HG02798 (cell line): ENCODE data around the gene CUL2.
"Not testable (repeated sequence)": the region's sequence is repeated elsewhere in the genome, so short reads cannot be mapped to it uniquely, and the experiment has no call there.

Source experiments
- ATAC-seq: cut with Tn5 transposase; IDR thresholded peaks from one replicate; pipeline ENCODE4 v1.9.1; 2021; ENCODE audit warnings: mild to moderate bottlenecking; ENCODE audit not compliant: unreplicated experiment, poor library complexity

The CUL2 gene

DNA sequence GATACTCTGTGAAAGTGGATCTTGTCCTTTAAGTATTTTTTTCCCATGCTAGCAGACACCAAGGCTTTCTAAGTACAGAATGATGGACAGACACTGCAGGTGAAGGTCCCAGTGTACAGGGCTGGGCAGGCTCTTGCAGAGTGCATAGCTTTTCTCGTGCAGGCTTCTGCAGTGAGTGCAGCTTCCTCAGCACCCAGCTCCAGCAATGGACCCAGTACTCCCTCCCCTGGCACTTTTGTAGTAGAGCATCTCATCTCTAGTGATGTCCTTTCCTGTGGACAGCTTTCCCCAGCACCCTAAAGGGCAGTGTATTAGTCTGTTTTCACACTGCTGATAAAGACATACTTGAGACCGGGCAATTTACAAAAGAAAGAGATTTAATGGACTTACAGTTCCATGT, 104.3 kb downstream of the CUL2 start:
- ATAC-seq: no peak

DNA sequence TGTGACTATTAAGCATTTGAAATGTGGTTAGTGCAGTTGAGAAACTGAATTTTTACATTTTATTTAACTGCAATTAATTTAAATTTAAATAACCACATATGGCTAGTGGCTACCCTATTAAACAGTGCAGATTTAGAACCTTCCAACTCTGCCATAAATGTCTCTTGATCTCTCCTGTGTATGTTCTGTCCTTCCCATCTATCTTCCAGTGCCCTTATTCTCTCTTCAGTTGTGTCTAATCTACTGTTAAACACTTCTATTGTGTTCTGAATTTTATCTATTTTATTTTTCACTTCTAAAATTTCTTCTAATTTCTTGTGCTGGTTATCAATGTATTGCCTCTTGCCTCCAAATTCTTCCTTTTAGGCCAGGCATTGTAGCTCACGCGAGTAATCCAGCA, 105.0 kb downstream of the CUL2 start:
- ATAC-seq: no peak

DNA sequence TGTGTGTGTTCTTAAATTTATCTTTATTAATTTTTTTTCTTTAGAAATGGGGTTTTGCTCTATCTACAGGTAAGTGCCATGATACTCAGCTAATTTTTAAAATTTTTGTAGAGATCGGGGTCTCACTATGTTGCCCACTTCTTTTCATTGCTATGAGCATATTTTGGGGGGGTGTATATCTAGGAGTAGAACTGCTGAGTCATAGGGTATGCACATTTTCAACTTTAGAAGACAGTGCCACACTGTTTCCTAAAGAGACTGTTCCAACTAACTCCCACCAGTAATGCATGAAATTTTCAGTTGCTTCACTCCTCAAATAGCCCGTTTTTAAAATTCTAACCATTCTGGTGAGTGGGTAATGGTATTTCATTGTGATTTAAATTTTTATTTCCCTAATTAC, 108.3 kb downstream of the CUL2 start:
- no peak for ATAC-seq

DNA sequence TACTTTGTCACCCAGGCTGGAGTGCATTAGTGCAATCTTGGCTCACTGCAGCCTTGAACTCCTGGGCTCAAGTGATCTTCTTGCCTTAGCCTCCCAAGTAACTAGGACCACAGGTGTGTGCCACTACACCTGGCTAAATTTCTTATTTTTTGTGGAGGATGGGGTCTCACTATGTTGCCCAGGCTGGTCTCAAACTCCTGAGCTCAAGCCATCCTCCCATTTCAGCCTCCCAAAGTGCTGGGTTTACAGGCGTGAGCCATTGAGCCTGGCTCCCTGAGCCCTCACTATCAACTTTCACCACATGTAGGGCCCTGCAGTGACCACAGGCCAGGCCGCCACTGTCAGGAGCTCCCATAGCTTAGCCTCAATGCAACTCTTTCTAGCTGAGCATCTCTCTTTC, 110.2 kb downstream of the CUL2 start:
- no peak for ATAC-seq

DNA sequence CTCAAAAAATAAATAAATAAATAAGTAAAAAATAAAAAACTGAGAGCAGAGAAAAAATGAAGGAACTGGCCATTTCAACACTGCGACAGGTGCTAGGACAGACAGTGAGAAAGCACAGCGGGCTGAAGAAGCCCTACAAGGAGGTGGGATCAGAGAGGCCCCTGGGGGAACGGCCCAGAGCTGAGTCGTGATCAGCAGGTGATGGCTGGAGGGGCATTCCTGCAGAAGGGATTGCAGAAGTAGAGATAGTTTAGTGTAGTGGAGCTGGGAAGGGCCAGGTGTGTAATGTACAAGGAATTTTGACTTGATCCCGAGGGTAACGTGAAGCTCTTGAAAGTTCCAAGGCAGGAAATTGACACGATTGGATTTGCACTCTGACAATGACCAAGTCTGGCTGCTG, 112.1 kb downstream of the CUL2 start:
- no peak for ATAC-seq

DNA sequence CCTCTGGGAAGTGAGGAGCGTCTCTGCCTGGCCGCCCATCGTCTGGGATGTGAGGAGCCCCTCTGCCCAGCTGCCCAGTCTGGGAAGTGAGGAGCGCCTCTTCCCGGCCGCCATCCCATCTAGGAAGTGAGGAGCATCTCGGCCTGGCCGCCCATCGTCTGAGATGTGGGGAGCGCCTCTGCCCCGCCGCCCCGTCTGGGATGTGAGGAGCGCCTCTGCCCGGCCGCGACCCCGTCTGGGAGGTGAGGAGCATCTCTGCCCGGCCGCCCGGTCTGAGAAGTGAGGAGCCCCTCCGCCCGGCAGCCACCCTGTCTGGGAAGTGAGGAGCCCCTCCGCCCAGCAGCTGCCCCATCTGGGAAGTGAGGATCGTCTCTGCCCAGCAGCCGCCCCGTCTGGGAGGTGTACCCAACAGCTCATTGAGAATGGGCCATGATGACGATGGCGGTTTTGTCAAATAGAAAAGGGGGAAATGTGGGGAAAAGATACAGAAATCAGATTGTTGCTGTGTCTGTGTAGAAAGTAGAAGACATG, 113.7 kb downstream of the CUL2 start:
- not testable (repeated sequence) for ATAC-seq

DNA sequence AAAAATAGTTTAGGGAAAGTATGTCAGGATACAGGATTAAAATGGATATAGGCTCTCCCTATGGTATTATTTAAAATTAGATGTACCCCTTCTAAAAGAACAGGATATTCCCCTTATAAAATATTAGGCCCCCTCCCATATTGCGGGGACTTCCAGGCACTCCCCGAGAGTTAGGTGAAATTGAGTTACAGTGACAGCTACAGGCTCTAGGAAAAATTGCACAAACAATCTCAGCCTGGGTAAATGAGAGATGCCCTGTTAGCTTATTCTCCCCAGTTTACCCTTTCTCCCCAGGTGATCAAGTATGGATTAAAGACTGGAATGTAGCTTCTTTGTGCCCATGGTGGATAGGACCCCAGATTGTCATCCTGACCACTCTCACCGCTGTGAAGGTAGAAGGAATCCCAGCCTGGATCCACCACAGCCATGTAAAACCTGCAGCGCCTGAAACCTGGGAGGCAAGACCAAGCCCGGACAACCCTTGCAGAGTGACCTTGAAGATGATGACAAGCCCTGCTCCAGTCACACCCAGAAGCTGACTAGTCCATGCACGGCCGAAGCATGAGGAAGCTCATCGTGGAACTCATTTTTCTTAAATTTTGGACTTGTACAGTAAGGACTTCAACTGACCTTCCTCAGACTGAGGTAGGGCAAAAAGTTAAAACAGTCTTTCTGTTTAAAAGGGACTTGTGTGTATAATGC, 115.6 kb downstream of the CUL2 start:
- not testable (repeated sequence) for ATAC-seq

DNA sequence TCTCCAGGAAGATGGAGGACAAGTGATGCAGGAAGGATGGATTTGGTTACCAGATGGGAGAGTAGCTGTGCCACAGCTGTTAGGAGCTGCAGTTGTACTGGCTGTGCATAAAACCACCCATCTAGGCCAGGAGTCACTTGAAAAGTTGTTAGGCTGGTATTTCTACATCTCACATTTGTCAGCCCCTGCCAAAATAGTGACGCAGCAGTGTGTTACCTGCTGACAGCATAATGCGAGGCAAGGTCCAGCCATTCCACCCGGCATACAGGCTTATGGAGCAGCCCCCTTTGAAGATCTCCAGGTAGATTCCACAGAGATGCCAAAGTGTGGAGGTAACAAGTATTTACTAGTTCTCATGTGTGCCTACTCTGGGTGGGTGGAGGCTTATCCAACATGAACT, 116.4 kb downstream of the CUL2 start:
- not testable (repeated sequence) for ATAC-seq

DNA sequence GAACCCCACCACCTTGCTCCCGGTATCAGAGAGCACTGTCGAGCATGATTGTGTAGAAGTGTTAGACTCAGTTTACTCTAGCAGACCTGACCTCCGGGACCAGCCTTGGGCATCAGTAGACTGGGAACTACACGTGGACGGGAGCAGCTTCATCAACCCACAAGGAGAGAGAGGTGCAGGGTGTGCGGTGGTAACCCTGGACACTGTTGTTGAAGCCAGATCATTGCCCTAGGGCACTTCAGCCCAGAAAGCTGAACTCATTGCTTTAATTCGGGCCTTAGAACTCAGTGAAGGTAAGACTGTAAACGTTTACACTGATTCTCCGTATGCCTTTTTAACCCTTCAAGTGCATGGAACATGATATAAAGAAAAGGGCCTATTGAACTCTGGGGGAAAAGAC, 117.0 kb downstream of the CUL2 start:
- not testable (repeated sequence) for ATAC-seq

DNA sequence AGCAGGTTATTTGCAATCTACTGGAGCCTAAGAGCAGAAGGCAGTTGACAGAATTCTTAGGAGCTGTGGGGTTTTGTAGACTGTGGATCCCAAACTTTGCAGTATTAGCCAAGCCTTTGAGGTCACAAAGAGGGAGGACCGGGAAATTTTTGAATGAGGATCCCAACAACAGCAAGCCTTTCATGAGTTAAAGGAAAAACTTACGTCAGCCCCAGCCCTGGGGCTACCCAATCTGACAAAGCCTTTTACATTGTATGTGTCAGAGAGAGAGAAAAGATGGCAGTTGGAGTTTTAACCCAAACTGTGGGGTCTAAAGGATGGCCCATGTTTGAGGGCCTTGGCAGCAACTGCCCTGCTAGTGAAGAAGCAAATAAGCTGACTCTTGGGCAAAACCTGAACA, 117.5 kb downstream of the CUL2 start:
- not testable (repeated sequence) for ATAC-seq

DNA sequence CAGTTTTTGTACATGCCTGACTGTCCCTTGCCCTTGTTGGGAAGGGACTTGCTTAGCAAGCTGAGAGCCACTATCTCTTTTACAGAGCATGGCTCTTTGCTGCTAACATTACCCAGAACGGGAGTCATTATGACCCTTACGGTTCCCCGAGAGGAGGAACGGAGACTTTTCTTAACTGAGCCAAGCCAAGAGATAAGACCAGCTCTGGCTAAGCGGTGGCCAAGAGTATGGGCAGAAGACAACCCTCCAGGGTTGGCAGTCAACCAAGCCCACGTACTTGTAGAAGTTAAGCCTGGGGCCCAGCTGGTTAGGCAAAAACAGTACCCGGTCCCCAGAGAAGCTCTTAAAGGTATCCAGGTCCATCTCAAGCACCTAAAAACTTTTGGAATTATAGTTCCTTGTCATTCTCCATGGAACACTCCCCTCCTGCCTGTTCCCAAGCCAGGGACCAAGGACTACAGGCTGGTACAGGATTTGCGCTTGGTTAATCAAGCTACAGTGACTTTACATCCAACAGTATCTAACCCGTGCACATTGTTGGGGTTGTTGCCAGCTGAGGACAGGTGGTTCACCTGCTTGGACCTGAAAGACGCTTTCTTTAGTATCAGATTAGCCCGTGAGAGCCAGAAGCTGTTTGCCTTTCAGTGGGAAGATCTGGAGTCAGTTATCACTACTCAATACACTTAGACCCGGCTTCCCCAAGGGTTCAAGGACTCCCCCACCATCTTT, 118.4 kb downstream of the CUL2 start:
- ATAC-seq: not testable (repeated sequence)

DNA sequence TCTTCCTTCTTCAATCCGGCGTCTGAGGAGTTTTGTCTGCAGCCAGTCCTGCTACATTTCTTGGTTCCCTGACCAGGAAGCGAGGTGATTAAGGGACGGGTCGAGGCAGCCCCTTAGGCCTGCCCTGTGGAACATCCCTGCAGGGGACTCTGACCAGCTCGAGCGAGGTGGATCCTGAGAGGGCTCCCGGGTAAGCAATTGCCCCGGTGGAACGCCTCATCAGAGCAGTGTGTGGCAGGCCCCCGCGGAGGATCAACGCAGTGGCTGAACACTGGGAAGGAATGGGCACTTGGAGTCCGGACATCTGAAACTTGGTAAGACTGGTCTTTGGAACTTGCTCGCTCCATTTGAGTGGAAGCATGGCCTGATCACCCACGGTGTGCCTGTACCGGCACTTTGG, 121.0 kb downstream of the CUL2 start:
- no peak for ATAC-seq

DNA sequence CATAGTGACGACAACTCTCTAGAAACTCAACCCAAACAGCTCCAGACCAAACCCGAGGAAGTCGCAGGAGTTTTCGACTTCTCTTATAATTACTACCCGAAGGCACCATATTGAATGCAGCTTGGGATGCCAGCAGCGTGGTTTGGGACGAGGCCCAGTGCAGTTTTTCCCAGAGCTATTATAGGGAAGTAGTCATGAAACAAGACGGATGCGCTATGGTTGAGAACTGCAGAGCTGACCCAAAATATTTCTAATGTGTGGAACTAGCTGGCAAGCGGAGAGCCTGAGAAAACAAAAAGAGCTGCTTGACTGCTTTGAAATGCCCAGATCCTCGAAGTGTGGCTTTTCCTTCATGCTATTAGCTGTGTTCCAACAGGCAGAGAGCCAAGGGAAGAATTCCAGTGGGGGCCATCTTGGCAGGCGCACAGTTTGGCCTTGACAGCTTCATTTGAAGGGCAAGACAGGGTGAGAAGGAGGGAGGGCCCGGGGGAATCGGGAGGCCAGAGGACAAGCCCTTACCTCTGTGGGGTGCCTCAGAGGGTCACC, 122.7 kb downstream of the CUL2 start:
- no peak for ATAC-seq

DNA sequence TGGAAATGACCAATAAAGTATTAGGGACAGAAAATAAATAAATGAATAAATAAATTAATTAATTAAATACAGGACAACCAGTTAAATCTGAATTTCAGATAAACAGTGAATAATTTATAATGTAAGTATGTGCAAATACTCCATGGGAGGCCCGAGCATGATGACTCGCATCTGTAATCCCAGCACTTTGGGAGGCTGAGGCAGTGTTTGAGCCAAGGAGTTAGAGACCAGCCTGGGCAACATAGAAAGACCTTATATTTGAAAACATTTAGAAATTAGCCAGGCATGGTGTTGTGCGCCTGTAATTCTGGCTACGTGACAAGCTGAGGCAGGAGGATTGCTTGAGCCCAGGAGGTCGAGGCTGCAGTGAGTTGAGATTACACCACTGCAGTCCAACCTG, 123.7 kb downstream of the CUL2 start:
- no peak for ATAC-seq

DNA sequence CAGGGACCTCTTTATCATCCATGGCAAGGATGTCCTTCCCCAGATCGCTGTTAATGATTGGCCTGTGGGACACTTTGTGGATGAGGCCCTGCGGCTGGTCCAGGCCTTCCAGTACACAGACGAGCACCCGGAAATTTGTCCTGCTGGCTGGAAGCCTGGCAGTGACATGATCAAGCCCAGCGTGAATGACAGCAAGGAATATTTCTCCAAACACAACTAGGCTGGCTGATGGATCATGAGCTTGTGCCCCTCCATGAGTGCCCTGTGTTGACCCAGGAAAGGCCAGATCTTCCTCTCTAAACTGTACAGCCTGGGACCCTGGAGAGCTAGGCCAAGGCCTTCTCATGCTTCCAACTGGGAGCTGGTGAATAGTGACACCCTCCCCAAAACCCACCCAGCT, 124.1 kb downstream of the CUL2 start:
- ATAC-seq: no peak

DNA sequence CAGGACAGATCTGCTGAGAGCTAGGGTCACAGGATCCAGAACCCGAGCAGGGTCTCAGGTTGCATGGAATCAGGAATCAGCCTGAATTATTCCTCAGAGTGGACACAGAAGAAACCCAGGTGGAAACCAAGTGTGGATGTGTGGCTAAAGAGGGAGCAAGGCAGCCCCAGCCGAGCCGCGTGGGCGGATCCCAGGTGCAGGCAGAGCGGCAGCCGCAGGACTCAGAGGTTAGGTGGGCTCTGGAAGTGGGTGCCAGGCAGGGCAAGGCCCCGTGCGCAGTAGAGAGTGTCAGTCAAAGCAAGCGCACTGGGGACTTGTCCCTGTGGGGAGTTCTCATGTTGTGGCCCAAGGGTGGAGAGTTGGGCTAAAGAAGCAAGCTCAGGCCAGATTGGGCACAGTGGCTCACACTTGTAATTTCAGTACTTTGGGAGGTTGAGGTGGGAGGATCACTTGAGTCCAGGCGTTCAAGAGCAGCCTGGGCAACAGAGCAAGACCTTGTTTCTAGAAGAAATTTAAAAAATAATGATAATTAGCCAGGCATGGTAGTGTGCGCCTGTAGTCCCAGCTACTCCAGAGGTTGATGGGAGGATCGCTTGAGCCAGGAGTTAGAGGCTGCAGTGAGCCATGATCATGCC, 125.9 kb downstream of the CUL2 start:
- ATAC-seq: no peak

DNA sequence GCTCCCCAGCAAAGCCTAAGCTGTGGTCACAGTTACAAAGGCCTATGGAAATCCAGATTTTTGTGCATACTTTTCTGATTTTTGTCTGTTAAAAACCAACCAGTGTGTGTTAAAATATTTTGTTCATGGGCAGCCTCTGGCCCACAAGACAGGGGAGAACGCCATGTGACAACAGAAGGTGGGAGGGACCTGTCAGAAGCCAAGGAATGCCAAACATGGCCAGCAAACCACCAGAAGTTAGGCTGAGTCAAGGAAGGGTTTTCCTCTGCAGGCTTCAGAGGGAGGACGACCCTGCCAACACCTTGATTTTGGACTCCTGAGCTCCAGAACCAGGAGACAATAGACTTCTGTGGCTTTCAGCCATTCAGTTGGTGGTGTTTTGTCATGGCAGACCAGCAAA, 127.3 kb downstream of the CUL2 start:
- ATAC-seq: no peak

DNA sequence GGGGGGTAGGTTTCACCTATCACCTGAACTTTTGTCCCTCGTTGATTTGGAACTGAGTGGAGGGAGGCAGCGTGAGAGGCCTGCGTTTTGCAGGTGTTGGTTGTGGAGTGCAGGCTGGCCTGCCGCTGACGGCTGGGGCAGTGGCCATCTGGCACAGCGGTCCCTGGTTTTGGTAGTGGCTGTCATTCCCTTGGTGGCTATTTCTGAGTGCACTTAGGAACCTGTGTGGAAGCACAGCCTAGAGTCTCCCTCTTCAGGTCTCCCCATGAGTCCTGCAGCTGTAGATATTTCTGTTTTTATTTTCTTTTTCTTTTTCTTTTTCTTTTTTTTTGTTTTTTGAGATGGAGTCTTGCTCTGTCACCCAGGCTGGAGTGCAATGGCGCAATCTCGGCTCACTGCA, 129.2 kb downstream of the CUL2 start:
- ATAC-seq: no peak

DNA sequence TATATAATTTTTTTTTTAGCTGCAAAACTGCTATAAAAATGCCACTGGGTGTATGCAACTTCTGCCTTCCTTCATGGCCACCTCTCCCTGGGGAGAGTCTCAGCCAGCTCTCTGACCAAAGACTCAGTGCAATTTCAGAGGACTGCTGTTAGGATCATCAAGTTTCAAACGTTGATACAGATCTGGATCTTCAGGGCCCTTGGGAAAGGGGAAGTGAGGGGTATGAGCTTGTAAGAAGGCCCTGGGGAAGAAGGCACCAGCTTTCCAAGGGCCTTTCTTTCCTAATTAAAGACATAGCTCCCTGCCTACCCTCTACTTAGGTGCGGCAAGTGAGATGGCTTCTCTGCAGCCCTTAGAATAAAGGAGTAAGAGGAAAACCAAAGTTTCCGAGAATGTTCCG, 130.4 kb downstream of the CUL2 start:
- ATAC-seq: no peak

DNA sequence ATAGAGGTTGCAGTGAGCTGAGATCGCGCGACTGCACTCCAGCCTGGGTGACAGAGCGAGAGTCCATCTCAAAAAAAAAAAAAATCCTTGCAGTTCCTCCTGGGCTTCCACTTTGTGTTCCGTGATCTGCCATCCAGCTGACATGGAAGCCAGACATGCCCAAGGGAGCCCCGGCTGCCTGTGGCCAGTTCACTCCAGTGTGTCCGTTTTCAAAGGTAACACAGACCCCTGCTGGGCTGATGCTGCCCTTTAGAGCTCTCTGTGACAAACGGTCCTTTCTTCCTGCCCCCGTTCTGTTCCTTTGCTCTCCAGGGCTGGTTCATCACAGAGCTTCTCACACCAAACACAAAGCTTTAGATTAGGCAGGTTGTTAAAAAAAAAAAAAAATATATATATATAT, 130.8 kb downstream of the CUL2 start:
- no peak for ATAC-seq
